HG02798 (cell line): ENCODE data around the gene TNFRSF25.

ENCODE experiments used
- ATAC-seq: cut with Tn5 transposase; IDR thresholded peaks from one replicate; pipeline ENCODE4 v1.9.1; 2021; ENCODE audit warnings: mild to moderate bottlenecking; ENCODE audit not compliant: unreplicated experiment, poor library complexity

TNFRSF25 gene, protein sequence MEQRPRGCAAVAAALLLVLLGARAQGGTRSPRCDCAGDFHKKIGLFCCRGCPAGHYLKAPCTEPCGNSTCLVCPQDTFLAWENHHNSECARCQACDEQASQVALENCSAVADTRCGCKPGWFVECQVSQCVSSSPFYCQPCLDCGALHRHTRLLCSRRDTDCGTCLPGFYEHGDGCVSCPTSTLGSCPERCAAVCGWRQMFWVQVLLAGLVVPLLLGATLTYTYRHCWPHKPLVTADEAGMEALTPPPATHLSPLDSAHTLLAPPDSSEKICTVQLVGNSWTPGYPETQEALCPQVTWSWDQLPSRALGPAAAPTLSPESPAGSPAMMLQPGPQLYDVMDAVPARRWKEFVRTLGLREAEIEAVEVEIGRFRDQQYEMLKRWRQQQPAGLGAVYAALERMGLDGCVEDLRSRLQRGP

DNA sequence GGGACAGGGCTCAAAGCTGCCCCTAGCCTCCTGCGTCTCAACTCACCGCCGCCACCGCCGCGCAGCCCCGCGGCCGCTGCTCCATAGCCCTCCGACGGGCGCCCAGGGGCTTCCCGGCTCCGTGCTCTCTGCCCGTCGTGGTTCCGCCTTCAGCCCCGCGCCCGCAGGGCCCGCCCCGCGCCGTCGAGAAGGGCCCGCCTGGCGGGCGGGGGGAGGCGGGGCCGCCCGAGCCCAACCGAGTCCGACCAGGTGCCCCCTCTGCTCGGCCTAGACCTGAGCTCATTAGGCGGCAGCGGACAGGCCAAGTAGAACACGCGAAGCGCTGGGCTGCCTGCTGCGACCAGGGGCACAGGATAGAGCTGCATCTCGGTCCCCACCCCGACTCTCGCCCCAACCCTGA, at the start of gene TNFRSF25:
TSS of gene TNFRSF25 (minus strand) at position 151 of the 400 bp plus-strand sequence. CDS start at position 85, 66 bp downstream.
- ATAC-seq, result no peak

- ATAC-seq, result no peak
Measured at GRCh38 chr1:6515771-6516170, 49.8 kb upstream of the TNFRSF25 start.

GRCh38 chr1:6513320-6513801, 47.4 kb upstream of the TNFRSF25 start:
- ATAC-seq, result no peak

- ATAC-seq, result no peak
Measured at GRCh38 chr1:6512908-6513280, 46.9 kb upstream of the TNFRSF25 start.

DNA sequence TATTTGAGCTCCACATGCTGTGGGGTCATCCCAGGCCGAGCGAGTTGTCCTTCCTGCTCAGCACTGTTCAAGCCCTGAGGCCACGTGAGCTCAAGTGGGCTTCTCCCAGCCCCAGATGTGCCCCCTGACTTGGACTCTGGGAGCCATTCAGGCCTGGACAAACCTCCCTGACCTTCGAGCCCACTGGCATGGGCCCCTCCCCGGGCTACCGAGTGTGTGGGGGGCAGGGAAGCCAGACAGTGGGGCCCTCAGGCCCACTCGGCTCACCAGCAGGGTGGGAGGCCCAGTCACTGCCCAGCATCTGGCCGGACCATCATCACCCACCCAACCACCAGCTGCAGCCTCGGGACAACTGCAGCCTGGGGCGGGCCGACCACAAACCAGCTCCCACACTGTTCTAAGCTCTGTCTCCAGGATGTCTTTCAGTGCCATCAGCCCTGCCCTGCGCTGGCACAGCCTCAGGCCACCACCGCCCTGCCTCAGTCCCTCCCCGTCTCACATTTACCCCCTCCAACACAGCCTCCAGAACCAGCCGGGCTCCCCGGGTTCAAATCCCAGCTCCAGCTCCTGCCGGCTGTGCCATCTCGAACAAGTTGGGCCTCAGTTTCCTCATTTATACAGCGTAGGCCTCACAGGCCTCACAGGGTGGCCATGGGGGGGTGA, 46.4 kb upstream of the TNFRSF25 start:
- no peak for ATAC-seq

GRCh38 chr1:6511561-6512244, 45.7 kb upstream of the TNFRSF25 start:
- ATAC-seq, result no peak

DNA sequence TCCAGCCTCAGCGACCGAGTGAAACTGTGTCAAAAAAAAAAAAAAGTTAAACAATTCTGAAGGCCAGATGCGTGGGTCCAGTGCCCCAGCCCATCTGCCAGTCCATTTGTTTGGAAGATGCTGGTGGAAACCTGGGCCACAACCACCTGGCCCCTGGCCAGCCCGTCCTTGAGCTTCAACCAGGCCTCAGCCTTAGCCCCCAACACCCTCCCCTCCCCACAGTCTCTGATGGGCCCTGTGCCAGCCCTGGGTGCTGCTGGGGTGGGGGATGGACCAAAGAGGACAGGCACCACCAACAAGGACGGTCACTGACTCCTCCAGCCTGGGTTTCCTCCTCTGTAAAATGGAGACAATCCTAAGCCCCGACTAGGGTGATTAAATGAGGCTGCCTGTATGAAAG, 45.1 kb upstream of the TNFRSF25 start:
- ATAC-seq, result no peak

DNA sequence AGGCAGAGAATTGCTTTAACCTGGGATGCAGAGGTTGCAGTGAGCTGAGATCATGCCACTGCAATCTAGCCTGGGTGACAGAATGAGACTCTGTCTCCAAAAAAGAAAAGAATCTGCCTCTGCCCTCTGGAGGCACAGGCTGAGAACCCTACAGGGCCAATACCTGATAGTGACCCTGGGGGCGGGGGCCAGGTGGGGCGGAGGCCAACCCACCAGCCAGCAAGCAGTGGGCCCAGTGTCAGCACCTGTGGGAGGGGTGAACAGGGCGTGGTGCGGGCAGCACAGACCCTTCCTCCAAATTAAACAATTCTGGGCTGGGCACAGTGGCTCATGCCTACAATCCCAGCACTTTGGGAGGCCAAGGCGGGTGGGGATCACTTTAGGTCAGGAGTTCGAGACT, 44.5 kb upstream of the TNFRSF25 start:
- ATAC-seq, result no peak

GRCh38 chr1:6509919-6510291, 43.9 kb upstream of the TNFRSF25 start:
- no peak for ATAC-seq

GRCh38 chr1:6509220-6509918, 43.4 kb upstream of the TNFRSF25 start:
- no peak for ATAC-seq

- no peak for ATAC-seq
Measured at GRCh38 chr1:6508816-6509189, 42.8 kb upstream of the TNFRSF25 start.

DNA sequence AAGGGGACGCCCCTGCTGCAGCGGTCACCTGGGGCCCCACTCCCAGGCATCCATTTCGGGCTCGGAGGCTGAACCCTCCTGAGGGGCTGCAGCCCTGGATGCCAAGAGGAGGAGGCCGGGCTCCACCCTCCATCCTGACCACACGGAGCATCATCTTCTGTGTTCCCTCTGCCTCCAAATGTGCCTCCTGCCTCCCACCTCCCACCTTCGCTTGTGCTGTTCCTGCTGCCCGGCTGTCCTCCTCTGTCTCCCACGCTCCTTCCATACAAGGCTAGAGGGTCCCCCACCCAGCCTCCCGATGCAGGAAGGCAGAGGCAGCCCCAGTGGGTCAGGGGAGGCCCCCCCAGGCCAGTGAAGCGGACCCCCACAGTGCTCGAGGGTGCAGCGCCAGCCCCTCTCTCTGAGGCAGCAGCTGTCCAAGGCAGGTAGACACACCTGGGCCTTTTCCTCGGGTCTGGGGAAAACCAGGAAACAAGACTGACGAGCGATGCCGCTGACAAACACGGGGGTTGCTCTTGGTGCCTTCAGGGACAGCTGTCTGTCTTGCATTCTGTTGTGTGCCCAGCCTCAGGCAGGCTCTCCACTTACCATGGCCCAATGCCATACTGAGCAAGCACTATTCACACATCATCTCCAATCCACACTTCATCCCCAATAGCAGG, 42.3 kb upstream of the TNFRSF25 start:
- ATAC-seq, result no peak

DNA sequence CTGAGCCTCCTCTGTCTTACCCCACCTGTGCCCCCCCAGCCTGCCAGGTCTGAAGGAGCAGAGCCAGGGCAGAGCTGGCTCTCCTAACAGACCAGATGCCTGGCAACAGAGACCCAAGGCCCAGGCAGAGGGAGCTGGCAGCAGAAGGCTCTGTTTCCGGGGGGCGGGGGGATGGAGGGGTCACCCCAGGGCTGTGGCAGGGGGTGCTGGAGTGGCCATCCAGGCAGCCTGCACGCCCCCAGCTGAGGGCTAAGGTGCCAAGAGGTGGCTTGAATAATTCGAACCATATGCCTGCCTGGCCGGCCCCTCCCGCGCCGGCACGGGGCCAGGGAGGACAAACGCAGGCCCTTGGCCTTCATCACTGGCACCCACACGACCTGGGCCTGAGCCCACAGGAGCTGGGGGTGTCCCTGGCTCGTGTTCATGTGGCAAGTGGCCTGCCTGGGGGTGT, 41.5 kb upstream of the TNFRSF25 start:
- ATAC-seq, result no peak

- no peak for ATAC-seq
Measured at GRCh38 chr1:6507037-6507428, 41.1 kb upstream of the TNFRSF25 start.

- no peak for ATAC-seq
Measured at GRCh38 chr1:6506210-6507036, 40.5 kb upstream of the TNFRSF25 start.

DNA sequence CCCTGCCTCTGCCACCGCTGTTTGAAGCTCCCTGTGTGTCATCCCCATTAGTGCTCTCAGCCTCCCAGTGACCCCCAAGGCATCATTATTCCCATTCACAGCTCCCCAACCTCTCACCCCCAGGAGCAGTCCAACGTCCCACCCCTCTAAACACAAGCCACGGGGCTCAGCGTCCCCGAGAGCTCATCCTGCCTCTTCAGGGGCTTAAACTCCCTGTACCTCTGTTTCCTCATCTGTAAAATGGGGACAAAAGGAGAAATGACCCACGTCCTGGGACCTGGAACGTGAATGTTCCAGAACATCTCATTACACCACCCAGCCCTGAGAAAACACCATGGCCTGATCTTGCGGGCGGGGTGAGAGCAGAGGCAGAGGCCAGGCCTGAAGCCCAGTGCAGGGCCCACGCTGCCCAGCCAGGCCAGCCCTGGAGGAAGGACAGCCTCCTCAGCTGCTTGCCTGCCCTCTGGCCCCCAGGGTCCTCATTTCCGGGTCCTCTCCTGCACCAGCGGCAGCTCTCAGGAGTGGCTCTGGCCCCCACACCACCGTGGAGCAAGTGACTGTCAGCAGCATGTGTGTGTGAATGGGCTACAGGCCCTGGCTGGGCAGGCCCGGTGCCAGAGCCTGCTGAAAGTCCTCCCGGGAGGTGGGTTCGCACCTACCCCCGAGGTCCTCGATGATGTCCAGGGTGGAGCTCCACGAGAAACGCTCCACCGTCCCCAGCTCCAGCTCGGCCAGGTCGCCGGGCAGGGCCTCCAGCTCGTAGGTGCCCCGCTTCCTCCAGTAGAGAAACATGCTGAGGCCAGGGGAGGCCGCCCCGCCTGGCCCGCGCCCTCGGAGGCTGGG, 39.6 kb upstream of the TNFRSF25 start:
- ATAC-seq, result no peak

GRCh38 chr1:6504887-6505286, 38.9 kb upstream of the TNFRSF25 start:
- ATAC-seq, result no peak

GRCh38 chr1:6503884-6504602, 38.1 kb upstream of the TNFRSF25 start:
- no peak for ATAC-seq
